Upper lobe of left lung (tissue), 6 donors: ENCODE results near the gene MSANTD2. TPM values are rescaled to one million over a fixed set of nuclear protein-coding genes. Genes with fewer than 3 reads are reported as not detected.

ENCODE experiments used
- ATAC-seq, 2 donors: fragments of 200-7000 bp; cut with Tn5 transposase; one replicate each; pipeline ENCODE4 v1.9.1; 2022; ENCODE audit warnings: mild to moderate bottlenecking in 2 of 2, moderate library complexity in 2 of 2; ENCODE audit not compliant: low FRiP score in 2 of 2
- DNase-seq, 2 donors: peaks; one replicate each; pipeline ENCODE4 v3.0.0-alpha.2; 2019 to 2020
- H3K27ac ChIP-seq, 4 donors: fragments of 200-600 bp; sonication (generic); one replicate each; pipeline ENCODE4 v1.5.1; 2016 to 2019
- H3K27me3 ChIP-seq, 4 donors: fragments of 200-600 bp; sonication (generic); one replicate each; pipeline ENCODE4 v1.5.1; 2017 to 2019
- H3K36me3 ChIP-seq, 4 donors: fragments of 200-600 bp; sonication (generic); one replicate each; pipeline ENCODE4 v1.5.1; 2016 to 2019
- H3K4me1 ChIP-seq, 4 donors: fragments of 200-600 bp; sonication (generic); one replicate each; pipeline ENCODE4 v1.5.1; 2018 to 2019
- H3K4me3 ChIP-seq, 4 donors: fragments of 200-600 bp; sonication (generic); one replicate each; pipeline ENCODE4 v1.5.1; 2017 to 2019; ENCODE audit warnings: mild to moderate bottlenecking in 2 of 4, moderate library complexity in 1 of 4
- H3K9me3 ChIP-seq, 4 donors: fragments of 200-600 bp; sonication (generic); one replicate each; pipeline ENCODE4 v1.5.1; 2018 to 2019
- CTCF ChIP-seq, 6 experiments: fragments of 450-650 bp in 4 of 6; fragments of 200-600 bp in 2 of 6; sonication (generic) in 2 of 6; IDR thresholded peaks; one replicate each; pipeline ENCODE4 v1.5.1; 2016 to 2019; ENCODE audit warnings: antibody characterized with exemption in 6 of 6
- EP300 ChIP-seq, 4 donors: sonication (generic); formaldehyde crosslinking; IDR thresholded peaks; one replicate each; pipeline ENCODE4 v1.5.1; 2017; ENCODE audit warnings: antibody characterized with exemption in 4 of 4, control low read depth in 2 of 4
- POLR2A ChIP-seq, 4 donors: fragments of 450-650 bp; IDR thresholded peaks; one replicate each; pipeline ENCODE4 v1.5.1; 2016 to 2017; ENCODE audit warnings: antibody characterized with exemption in 4 of 4, mild to moderate bottlenecking in 2 of 4
- POLR2AphosphoS5 ChIP-seq, 2 donors: sonication (generic); formaldehyde crosslinking; IDR thresholded peaks; one replicate each; pipeline ENCODE4 v1.5.1; 2017; ENCODE audit warnings: antibody characterized with exemption in 2 of 2
- WGBS, 2 donors: methylation state at CpG; one replicate each; pipeline ENCODE4 v1.1.5; 2017 to 2018; 5-methylcytosine and 5-hydroxymethylcytosine counted together
- total RNA-seq, 6 donors: library from RNA; depleted of rRNA in 4 of 6; stranded (reverse); fragments of >200 nt in 4 of 6; gene quantifications; one replicate each; pipeline versions ENCODE4 v1.1.0 to v1.2.1, GENCODE V29; 2016 to 2021
- donor health status: DM: no; HTN: no; CAD: no; lungs with moderate emphysema.
- donor health status: DM: no; HTN: yes; CAD: no; lungs with severe emphysema.

MSANTD2 gene
- total RNA-seq, 6 donors from 2014 or later: 10.5 to 69.1 (median 14.0) TPM

- DNase-seq: no peak
- H3K4me1 ChIP-seq: peaks cover 40 to 71% (median 54%) of the 10 kb centered on the region in 4 donors
Observed at GRCh38 chr11:124761301-124762104, 38.7 kb downstream of the MSANTD2 start.

GRCh38 chr11:124760806-124761205 is 39.4 kb downstream of the MSANTD2 start:
- Histone ChIP-seq H3K4me3 (peak overlapping the region; percentile 62 to 84 (median 73)), H3K4me1 (peaks cover 40 to 78% (median 56%) of the 10 kb centered on the region in 4 donors), H3K36me3 (peaks cover 0 to 24% (median 1%) of the 10 kb centered on the region in 4 donors), H3K27me3 (peaks cover 0 to 9% (median 5%) of the 10 kb centered on the region in 4 donors), H3K27ac (peak overlapping the region; percentile 91 to 97 (median 95)), H3K9me3 (no peaks in the 10 kb centered on the region)
- TF ChIP-seq POLR2A (IDR thresholded peaks at IDR 0.05) (no peak), CTCF (IDR thresholded peaks at IDR 0.05) (no peak)
- no peak for ATAC-seq
- DNase-seq: no peak
- 41 to 47% methylated on average over 3 of the region's 3 CpGs for WGBS, 2 donors

More at GRCh38 chr11:124761301-124762104, 38.7 kb downstream of the MSANTD2 start:
- TF ChIP-seq CTCF (IDR thresholded peaks at IDR 0.05) (no peak), EP300 (IDR thresholded peaks at IDR 0.05) (peak in 2 of 4 donors; percentile 71 to 73), POLR2AphosphoS5 (IDR thresholded peaks at IDR 0.05) (peak; percentile 50 to 74)
- H3K27me3 ChIP-seq: peaks cover 0 to 9% (median 5%) of the 10 kb centered on the region in 4 donors
- no peak for ATAC-seq
- H3K4me3 ChIP-seq: peak overlapping the region; percentile 62 to 84 (median 73)
- 6 to 15% methylated on average over 12 to 24 of the region's 25 CpGs for WGBS, 2 donors
- peak overlapping the region; percentile 91 to 97 (median 95) for H3K27ac ChIP-seq
- peaks cover 0 to 23% (median under 1%) of the 10 kb centered on the region in 4 donors for H3K36me3 ChIP-seq
- H3K9me3 ChIP-seq: no peaks in the 10 kb centered on the region

GRCh38 chr11:124760205-124760652 is 40.0 kb downstream of the MSANTD2 start:
- Histone ChIP-seq H3K9me3 (no peaks in the 10 kb centered on the region), H3K4me1 (peaks cover 44 to 80% (median 60%) of the 10 kb centered on the region in 4 donors), H3K4me3 (peak overlapping the region; percentile 62 to 84 (median 73)), H3K27me3 (peaks cover 0 to 9% (median 5%) of the 10 kb centered on the region in 4 donors), H3K27ac (peak overlapping the region; percentile 91 to 97 (median 95)), H3K36me3 (peaks cover 0 to 25% (median 1%) of the 10 kb centered on the region in 4 donors)
- 6 to 10% methylated on average over 6 to 25 of the region's 25 CpGs for WGBS, 2 donors
- TF ChIP-seq CTCF (IDR thresholded peaks at IDR 0.05): no peak
- TF ChIP-seq POLR2AphosphoS5 (IDR thresholded peaks at IDR 0.05): no peak
- no peak for TF ChIP-seq POLR2A (IDR thresholded peaks at IDR 0.05)
- no peak for TF ChIP-seq EP300 (IDR thresholded peaks at IDR 0.05)
- ATAC-seq (no peak), DNase-seq (peak in 1 of 2 donors; percentile 76)

GRCh38 chr11:124759266-124760204 is 40.7 kb downstream of the MSANTD2 start:
- H3K27me3 ChIP-seq: peaks cover 0 to 9% (median 5%) of the 10 kb centered on the region in 4 donors
- peak in 2 of 4 donors; percentile 74 to 81 for TF ChIP-seq EP300 (IDR thresholded peaks at IDR 0.05)
- TF ChIP-seq CTCF (IDR thresholded peaks at IDR 0.05): peak in 2 of 6 experiments; percentile 7 to 12
- peak in 2 of 4 donors; percentile 22 to 30 for TF ChIP-seq POLR2A (IDR thresholded peaks at IDR 0.05)
- TF ChIP-seq POLR2AphosphoS5 (IDR thresholded peaks at IDR 0.05): peak; percentile 71 to 78
- peak overlapping the region; percentile 62 to 84 (median 73) for H3K4me3 ChIP-seq
- peak overlapping the region; percentile 91 to 97 (median 95) for H3K27ac ChIP-seq
- H3K9me3 ChIP-seq: no peaks in the 10 kb centered on the region
- H3K36me3 ChIP-seq: peaks cover 0 to 31% (median 2%) of the 10 kb centered on the region in 4 donors
- peaks cover 43 to 85% (median 64%) of the 10 kb centered on the region in 4 donors for H3K4me1 ChIP-seq
- DNase-seq: peak; percentile 47 to 86
- peak; percentile 8 to 61 for ATAC-seq
- 13 to 22% methylated on average over 16 to 44 of the region's 52 CpGs for WGBS, 2 donors
